HEK293 (cell line): ENCODE results near the gene FBL.
A peak's percentile ranks its signal among the peaks of the same experiment; 100 is the strongest.

Experiments used
- CTCF ChIA-PET: fragments of 350-600 bp; formaldehyde crosslinking; extraction: SDS; loops from one replicate; lab custom pipeline; 2021; ENCODE audit warnings: antibody characterized with exemption; lab: Yijun Ruan, JAX
- POLR2A ChIA-PET: fragments of 300-600 bp; formaldehyde crosslinking; extraction: SDS; loops from one replicate; lab custom pipeline; 2020; ENCODE audit warnings: antibody characterized with exemption, inconsistent platforms; lab: Yijun Ruan, JAX
- H3K27ac ChIP-seq: fragments of 200-500 bp; sonication (Bioruptor generic); 2 replicates; pipeline ENCODE4 v1.5.1; 2014; ENCODE audit warnings: low read depth, low read length, control low read depth, inconsistent platforms; ENCODE audit errors: extremely low read depth
- H3K36me3 ChIP-seq, 2 experiments: fragments of 200-500 bp in 1 of 2; sonication (Bioruptor generic) in 1 of 2; 1 replicate in 1 of 2; 2 replicates in 1 of 2; pipeline ENCODE4 v1.5.1; 2014 to 2017; ENCODE audit warnings: inconsistent platforms in 2 of 2, low read length in 2 of 2; ENCODE audit not compliant: control insufficient read depth in 2 of 2, insufficient read depth in 1 of 2
- H3K4me1 ChIP-seq: fragments of 200-500 bp; sonication (Bioruptor generic); 2 replicates; pipeline ENCODE4 v1.5.1; 2014; ENCODE audit warnings: mild to moderate bottlenecking, low read length, inconsistent platforms; ENCODE audit not compliant: control insufficient read depth, insufficient read depth
- H3K4me3 ChIP-seq: 2 replicates; pipeline ENCODE4 v1.5.1; 2011; ENCODE audit warnings: low read depth, mild to moderate bottlenecking, control low read depth, low read length, moderate library complexity
- H3K9me3 ChIP-seq: fragments of 200-500 bp; sonication (Bioruptor generic); 2 replicates; pipeline ENCODE4 v1.5.1; 2014; ENCODE audit warnings: low read depth, low read length, inconsistent platforms; ENCODE audit not compliant: control insufficient read depth, insufficient read depth
- FEZF1 ChIP-seq: fragments of 450-650 bp; formaldehyde crosslinking; IDR thresholded peaks from 2 replicates; pipeline ENCODE4 v1.5.1; 2016; ENCODE audit warnings: missing biosample characterization, missing genetic modification characterization
- GLIS1 ChIP-seq: fragments of 450-650 bp; formaldehyde crosslinking; IDR thresholded peaks from 2 replicates; pipeline ENCODE4 v1.5.1; 2016; ENCODE audit warnings: missing biosample characterization, missing genetic modification characterization
- IKZF3 ChIP-seq: fragments of 450-650 bp; IDR thresholded peaks from 2 replicates; pipeline ENCODE4 v1.5.0; 2018; ENCODE audit warnings: missing biosample characterization, mild to moderate bottlenecking, missing genetic modification characterization, moderate library complexity
- SP3 ChIP-seq: fragments of 450-650 bp; formaldehyde crosslinking; IDR thresholded peaks from 2 replicates; pipeline ENCODE4 v1.5.1; 2016; ENCODE audit warnings: missing biosample characterization, missing genetic modification characterization
- YY2 ChIP-seq: fragments of 450-650 bp; formaldehyde crosslinking; IDR thresholded peaks from 2 replicates; pipeline ENCODE4 v1.5.1; 2016; ENCODE audit warnings: missing biosample characterization, missing genetic modification characterization
- ZBTB20 ChIP-seq: fragments of 450-650 bp; formaldehyde crosslinking; IDR thresholded peaks from 2 replicates; pipeline ENCODE4 v1.5.1; 2016; ENCODE audit warnings: missing biosample characterization, missing genetic modification characterization
- ZBTB48 ChIP-seq: fragments of 450-650 bp; formaldehyde crosslinking; IDR thresholded peaks from 2 replicates; pipeline ENCODE4 v1.5.1; 2016; ENCODE audit warnings: missing biosample characterization, missing genetic modification characterization
- ZNF146 ChIP-seq: fragments of 450-650 bp; formaldehyde crosslinking; IDR thresholded peaks from 2 replicates; pipeline ENCODE4 v1.5.1; 2016; ENCODE audit warnings: missing biosample characterization, missing genetic modification characterization
- ZNF175 ChIP-seq: fragments of 450-650 bp; formaldehyde crosslinking; IDR thresholded peaks from 2 replicates; pipeline ENCODE4 v1.5.1; 2016; ENCODE audit warnings: missing biosample characterization, missing genetic modification characterization
- ZNF19 ChIP-seq: fragments of 450-650 bp; formaldehyde crosslinking; IDR thresholded peaks from 2 replicates; pipeline ENCODE4; 2016; ENCODE audit warnings: missing biosample characterization, missing genetic modification characterization, low read depth
- ZNF223 ChIP-seq: fragments of 450-650 bp; formaldehyde crosslinking; IDR thresholded peaks from 2 replicates; pipeline ENCODE4 v1.5.1; 2016; ENCODE audit warnings: missing biosample characterization, missing genetic modification characterization
- ZNF239 ChIP-seq: fragments of 450-650 bp; formaldehyde crosslinking; IDR thresholded peaks from 2 replicates; pipeline ENCODE4 v1.5.1; 2016; ENCODE audit warnings: missing biosample characterization, missing genetic modification characterization
- ZNF302 ChIP-seq: fragments of 450-650 bp; formaldehyde crosslinking; IDR thresholded peaks from 2 replicates; pipeline ENCODE4 v1.5.1; 2016; ENCODE audit warnings: missing biosample characterization, missing genetic modification characterization, low read depth
- ZNF561 ChIP-seq: fragments of 450-650 bp; IDR thresholded peaks from 2 replicates; pipeline ENCODE4 v1.5.1; 2018; ENCODE audit warnings: missing biosample characterization, missing genetic modification characterization, borderline replicate concordance
- ZNF596 ChIP-seq: fragments of 450-650 bp; IDR thresholded peaks from 2 replicates; pipeline ENCODE4 v1.5.0; 2018; ENCODE audit warnings: missing biosample characterization, mild to moderate bottlenecking, missing genetic modification characterization, moderate library complexity
- ZNF660 ChIP-seq: fragments of 450-650 bp; IDR thresholded peaks from 2 replicates; pipeline ENCODE4 v1.5.1; 2018; ENCODE audit warnings: missing biosample characterization, mild to moderate bottlenecking, missing genetic modification characterization
- ZNF777 ChIP-seq: fragments of 450-650 bp; formaldehyde crosslinking; IDR thresholded peaks from 2 replicates; pipeline ENCODE4 v1.5.1; 2017; ENCODE audit warnings: missing biosample characterization, missing genetic modification characterization, borderline replicate concordance
- ZNF837 ChIP-seq: fragments of 450-650 bp; formaldehyde crosslinking; IDR thresholded peaks from 2 replicates; pipeline ENCODE4 v1.5.1; 2016; ENCODE audit warnings: missing biosample characterization, missing genetic modification characterization
- ZNF843 ChIP-seq: fragments of 450-650 bp; formaldehyde crosslinking; IDR thresholded peaks from 2 replicates; pipeline ENCODE4 v1.5.1; 2016; ENCODE audit warnings: missing biosample characterization, missing genetic modification characterization
- ZSCAN16 ChIP-seq: fragments of 450-650 bp; formaldehyde crosslinking; IDR thresholded peaks from 2 replicates; pipeline ENCODE4 v1.5.1; 2016; ENCODE audit warnings: missing biosample characterization, missing genetic modification characterization
- ZSCAN23 ChIP-seq: fragments of 450-650 bp; formaldehyde crosslinking; IDR thresholded peaks from 2 replicates; pipeline ENCODE4 v1.5.1; 2016; ENCODE audit warnings: missing biosample characterization, missing genetic modification characterization
- TF ChIP-seq, protein P1 (sequence below): fragments of 450-650 bp; formaldehyde crosslinking; IDR thresholded peaks from 2 replicates; pipeline ENCODE4 v1.5.1; 2016; ENCODE audit warnings: missing biosample characterization, missing genetic modification characterization
- TF ChIP-seq, protein P2 (sequence below): fragments of 450-650 bp; formaldehyde crosslinking; IDR thresholded peaks from 2 replicates; pipeline ENCODE4 v1.5.1; 2016; ENCODE audit warnings: missing biosample characterization, missing genetic modification characterization, low read depth
- TF ChIP-seq, protein P3 (sequence below): fragments of 450-650 bp; formaldehyde crosslinking; IDR thresholded peaks from 2 replicates; pipeline ENCODE4 v1.5.1; 2017; ENCODE audit warnings: missing biosample characterization, missing genetic modification characterization
- TF ChIP-seq, protein P4 (sequence below): fragments of 450-650 bp; formaldehyde crosslinking; IDR thresholded peaks from 2 replicates; pipeline ENCODE4; 2016; ENCODE audit warnings: missing biosample characterization, missing genetic modification characterization
- TF ChIP-seq, protein P5 (sequence below): fragments of 450-650 bp; formaldehyde crosslinking; IDR thresholded peaks from 2 replicates; pipeline ENCODE4 v1.5.1; 2017; ENCODE audit warnings: missing biosample characterization, mild to moderate bottlenecking, missing genetic modification characterization, moderate library complexity
- TF ChIP-seq, protein P6 (sequence below): fragments of 450-650 bp; formaldehyde crosslinking; IDR thresholded peaks from 2 replicates; pipeline ENCODE4 v1.5.1; 2016; ENCODE audit warnings: missing biosample characterization, missing genetic modification characterization

FBL gene

DNA sequence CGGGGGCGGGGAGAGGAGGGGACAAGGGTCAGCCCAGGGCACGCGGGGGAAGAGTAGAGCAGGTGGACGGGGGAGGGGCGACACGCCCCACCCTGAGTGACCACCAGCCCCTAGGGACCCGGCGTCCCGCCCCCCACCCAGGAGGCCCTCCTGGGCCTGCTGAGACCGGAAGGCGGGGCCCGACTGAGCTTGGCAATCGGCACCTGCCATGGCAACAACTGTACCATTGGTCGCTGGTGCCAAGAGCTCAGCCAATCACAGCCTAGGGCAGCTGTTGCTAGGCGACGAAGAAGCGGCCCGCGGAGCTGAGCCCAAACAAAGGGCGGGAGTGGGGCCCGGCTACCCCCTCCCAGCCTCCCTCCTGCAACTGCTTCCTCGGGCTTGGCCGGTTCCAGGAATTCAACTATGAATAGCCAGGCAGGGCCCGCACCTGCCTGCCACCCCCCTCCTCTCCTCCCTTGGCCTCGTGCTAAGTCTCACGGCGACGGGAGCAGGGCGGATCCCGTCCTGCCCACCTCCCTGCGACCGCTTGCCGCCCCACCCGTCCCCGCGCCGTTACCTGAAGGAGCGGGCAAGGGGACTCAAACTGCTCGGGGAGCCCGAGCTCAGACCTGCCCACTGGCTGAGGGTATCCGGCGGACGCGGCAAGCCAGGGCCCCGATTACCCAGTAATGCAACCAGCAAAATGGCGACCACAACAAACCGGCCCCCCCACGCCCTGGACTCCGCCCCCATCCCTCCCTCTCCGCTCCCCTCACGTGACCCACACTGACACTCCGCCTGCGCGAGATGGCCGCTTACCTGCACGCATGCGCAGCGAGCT, 12.5 kb downstream of the FBL start, which contains the start of gene DYRK1B (continued):
- TF ChIP-seq ZNF302 (tag by site-specific recombination): no peak
- peak; percentile 60 for TF ChIP-seq FEZF1 (tag by site-specific recombination)
- TF ChIP-seq, protein P1, sequence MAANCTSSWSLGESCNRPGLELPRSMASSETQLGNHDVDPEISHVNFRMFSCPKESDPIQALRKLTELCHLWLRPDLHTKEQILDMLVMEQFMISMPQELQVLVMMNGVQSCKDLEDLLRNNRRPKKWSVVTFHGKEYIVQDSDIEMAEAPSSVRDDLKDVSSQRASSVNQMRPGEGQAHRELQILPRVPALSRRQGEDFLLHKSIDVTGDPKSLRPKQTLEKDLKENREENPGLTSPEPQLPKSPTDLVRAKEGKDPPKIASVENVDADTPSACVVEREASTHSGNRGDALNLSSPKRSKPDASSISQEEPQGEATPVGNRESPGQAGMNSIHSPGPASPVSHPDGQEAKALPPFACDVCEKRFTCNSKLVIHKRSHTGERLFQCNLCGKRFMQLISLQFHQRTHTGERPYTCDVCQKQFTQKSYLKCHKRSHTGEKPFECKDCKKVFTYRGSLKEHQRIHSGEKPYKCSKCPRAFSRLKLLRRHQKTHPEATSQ (tag by site-specific recombination): 0 out of 2 replicates have a peak, but pooled peaks have one; percentile 89
- TF ChIP-seq ZNF837 (tag by site-specific recombination): peak; percentile 76; the same call in 1 of the 2 replicates
- TF ChIP-seq, protein P2, sequence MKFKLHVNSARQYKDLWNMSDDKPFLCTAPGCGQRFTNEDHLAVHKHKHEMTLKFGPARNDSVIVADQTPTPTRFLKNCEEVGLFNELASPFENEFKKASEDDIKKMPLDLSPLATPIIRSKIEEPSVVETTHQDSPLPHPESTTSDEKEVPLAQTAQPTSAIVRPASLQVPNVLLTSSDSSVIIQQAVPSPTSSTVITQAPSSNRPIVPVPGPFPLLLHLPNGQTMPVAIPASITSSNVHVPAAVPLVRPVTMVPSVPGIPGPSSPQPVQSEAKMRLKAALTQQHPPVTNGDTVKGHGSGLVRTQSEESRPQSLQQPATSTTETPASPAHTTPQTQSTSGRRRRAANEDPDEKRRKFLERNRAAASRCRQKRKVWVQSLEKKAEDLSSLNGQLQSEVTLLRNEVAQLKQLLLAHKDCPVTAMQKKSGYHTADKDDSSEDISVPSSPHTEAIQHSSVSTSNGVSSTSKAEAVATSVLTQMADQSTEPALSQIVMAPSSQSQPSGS: no peak
- peak; percentile 49; the same call in 1 of the 2 replicates for TF ChIP-seq ZNF146 (tag by site-specific recombination)
- peak; percentile 100 for TF ChIP-seq GLIS1 (tag by site-specific recombination)
- TF ChIP-seq, protein P3, sequence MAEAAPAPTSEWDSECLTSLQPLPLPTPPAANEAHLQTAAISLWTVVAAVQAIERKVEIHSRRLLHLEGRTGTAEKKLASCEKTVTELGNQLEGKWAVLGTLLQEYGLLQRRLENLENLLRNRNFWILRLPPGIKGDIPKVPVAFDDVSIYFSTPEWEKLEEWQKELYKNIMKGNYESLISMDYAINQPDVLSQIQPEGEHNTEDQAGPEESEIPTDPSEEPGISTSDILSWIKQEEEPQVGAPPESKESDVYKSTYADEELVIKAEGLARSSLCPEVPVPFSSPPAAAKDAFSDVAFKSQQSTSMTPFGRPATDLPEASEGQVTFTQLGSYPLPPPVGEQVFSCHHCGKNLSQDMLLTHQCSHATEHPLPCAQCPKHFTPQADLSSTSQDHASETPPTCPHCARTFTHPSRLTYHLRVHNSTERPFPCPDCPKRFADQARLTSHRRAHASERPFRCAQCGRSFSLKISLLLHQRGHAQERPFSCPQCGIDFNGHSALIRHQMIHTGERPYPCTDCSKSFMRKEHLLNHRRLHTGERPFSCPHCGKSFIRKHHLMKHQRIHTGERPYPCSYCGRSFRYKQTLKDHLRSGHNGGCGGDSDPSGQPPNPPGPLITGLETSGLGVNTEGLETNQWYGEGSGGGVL: peak; percentile 99
- no peak for TF ChIP-seq ZNF175 (tag by site-specific recombination)
- TF ChIP-seq ZNF843: peak; percentile 86
- TF ChIP-seq IKZF3 (tag by site-specific recombination): peak; percentile 81
- peak; percentile 45; the same call in 1 of the 2 replicates for TF ChIP-seq ZNF660 (tag by site-specific recombination)
- TF ChIP-seq SP3 (tag by site-specific recombination): peak; percentile 100
- no peak for TF ChIP-seq ZNF19 (tag by site-specific recombination)

DNA sequence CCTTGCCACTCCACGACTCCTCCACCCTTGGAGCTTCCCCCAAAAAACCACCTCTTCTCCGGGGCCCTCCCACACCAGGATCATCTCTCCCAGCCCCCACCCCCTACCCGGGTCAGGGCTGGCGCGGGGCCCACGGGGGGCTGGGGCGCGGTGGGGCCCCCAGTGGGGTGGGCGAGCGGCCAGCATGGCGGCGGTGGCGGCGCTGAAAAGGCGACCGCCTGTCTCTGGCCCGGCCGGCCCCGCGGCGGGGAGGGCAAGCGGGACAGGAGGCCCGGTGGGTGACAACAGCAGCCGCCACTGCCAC, 13.1 kb downstream of the FBL start:
- Histone ChIP-seq H3K27ac (peak overlapping the region; percentile 95), H3K9me3 (no peaks in the 10 kb centered on the region), H3K4me1 (peaks cover 18% of the 10 kb centered on the region), H3K36me3 (peaks cover 79 to 80% of the 10 kb centered on the region in 2 experiments), H3K4me3 (peak overlapping the region; percentile 64)
- POLR2A ChIA-PET: interaction anchor here (0.5 to 2.2 kb wide), 16 partner anchors 8 to 593 kb away, joined by 3 to 124 read pairs (median 7); partner anchors contain the start of genes FBL, PLD3, PSMC4 and RPS16
- CTCF ChIA-PET: interaction anchor here (0.8 to 2.2 kb wide), 5 partner anchors 11 to 137 kb away, joined by 4 to 63 read pairs (median 6); partner anchors contain the start of genes FBL and PSMC4
- TF ChIP-seq ZNF239 (tag by site-specific recombination): peak; percentile 49; the same call in 1 of the 2 replicates
- no peak for TF ChIP-seq GLIS1 (tag by site-specific recombination)
- peak; percentile 50 for TF ChIP-seq YY2 (tag by site-specific recombination)
- 0 out of 2 replicates have a peak, but pooled peaks have one; percentile 29 for TF ChIP-seq ZSCAN23 (tag by site-specific recombination)
- 0 out of 2 replicates have a peak, but pooled peaks have one; percentile 20 for TF ChIP-seq ZSCAN16
- peak; percentile 73; the same call in 1 of the 2 replicates for TF ChIP-seq ZNF660 (tag by site-specific recombination)
- TF ChIP-seq ZBTB20: 0 out of 2 replicates have a peak, but pooled peaks have one; percentile 48
- TF ChIP-seq ZNF223 (tag by site-specific recombination): no peak
- 0 out of 2 replicates have a peak, but pooled peaks have one; percentile 1 for TF ChIP-seq ZNF777 (tag by site-specific recombination)
- TF ChIP-seq, protein P4, sequence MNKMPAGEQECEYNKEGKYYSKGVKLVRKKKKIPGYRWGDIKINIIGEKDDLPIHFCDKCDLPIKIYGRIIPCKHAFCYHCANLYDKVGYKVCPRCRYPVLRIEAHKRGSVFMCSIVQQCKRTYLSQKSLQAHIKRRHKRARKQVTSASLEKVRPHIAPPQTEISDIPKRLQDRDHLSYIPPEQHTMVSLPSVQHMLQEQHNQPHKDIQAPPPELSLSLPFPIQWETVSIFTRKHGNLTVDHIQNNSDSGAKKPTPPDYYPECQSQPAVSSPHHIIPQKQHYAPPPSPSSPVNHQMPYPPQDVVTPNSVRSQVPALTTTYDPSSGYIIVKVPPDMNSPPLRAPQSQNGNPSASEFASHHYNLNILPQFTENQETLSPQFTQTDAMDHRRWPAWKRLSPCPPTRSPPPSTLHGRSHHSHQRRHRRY (tag by site-specific recombination): 0 out of 2 replicates have a peak, but pooled peaks have one; percentile 19
- TF ChIP-seq ZNF561 (tag by site-specific recombination): peak; percentile 89
- no peak for TF ChIP-seq ZBTB48 (tag by site-specific recombination)
- TF ChIP-seq, protein P5, sequence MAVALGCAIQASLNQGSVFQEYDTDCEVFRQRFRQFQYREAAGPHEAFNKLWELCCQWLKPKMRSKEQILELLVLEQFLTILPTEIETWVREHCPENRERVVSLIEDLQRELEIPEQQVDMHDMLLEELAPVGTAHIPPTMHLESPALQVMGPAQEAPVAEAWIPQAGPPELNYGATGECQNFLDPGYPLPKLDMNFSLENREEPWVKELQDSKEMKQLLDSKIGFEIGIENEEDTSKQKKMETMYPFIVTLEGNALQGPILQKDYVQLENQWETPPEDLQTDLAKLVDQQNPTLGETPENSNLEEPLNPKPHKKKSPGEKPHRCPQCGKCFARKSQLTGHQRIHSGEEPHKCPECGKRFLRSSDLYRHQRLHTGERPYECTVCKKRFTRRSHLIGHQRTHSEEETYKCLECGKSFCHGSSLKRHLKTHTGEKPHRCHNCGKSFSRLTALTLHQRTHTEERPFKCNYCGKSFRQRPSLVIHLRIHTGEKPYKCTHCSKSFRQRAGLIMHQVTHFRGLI (tag by site-specific recombination): no peak
- TF ChIP-seq, protein P6, sequence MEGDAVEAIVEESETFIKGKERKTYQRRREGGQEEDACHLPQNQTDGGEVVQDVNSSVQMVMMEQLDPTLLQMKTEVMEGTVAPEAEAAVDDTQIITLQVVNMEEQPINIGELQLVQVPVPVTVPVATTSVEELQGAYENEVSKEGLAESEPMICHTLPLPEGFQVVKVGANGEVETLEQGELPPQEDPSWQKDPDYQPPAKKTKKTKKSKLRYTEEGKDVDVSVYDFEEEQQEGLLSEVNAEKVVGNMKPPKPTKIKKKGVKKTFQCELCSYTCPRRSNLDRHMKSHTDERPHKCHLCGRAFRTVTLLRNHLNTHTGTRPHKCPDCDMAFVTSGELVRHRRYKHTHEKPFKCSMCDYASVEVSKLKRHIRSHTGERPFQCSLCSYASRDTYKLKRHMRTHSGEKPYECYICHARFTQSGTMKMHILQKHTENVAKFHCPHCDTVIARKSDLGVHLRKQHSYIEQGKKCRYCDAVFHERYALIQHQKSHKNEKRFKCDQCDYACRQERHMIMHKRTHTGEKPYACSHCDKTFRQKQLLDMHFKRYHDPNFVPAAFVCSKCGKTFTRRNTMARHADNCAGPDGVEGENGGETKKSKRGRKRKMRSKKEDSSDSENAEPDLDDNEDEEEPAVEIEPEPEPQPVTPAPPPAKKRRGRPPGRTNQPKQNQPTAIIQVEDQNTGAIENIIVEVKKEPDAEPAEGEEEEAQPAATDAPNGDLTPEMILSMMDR (tag by site-specific recombination): 0 out of 2 replicates have a peak, but pooled peaks have one; percentile 7
- TF ChIP-seq ZNF596 (tag by site-specific recombination): 0 out of 2 replicates have a peak, but pooled peaks have one; percentile 73
